Thyroid gland (tissue), 4 donors: ENCODE measurements around the gene GCSAM.

Experiments used
- POLR2A ChIP-seq, 2 donors: fragments of 450-650 bp; IDR thresholded peaks; one replicate each; pipeline ENCODE4 v1.6.1; 2017; ENCODE audit warnings: antibody characterized with exemption in 2 of 2, mild to moderate bottlenecking in 2 of 2, moderate library complexity in 1 of 2
- TF ChIP-seq, protein P1 (sequence below), 6 experiments: fragments of 200-600 bp in 3 of 6; fragments of 450-650 bp in 3 of 6; sonication (generic) in 3 of 6; IDR thresholded peaks; one replicate each; pipeline ENCODE4 v1.5.1; 2016 to 2019; ENCODE audit warnings: antibody characterized with exemption in 6 of 6, mild to moderate bottlenecking in 2 of 6, inconsistent platforms in 1 of 6, moderate library complexity in 1 of 6

DNA sequence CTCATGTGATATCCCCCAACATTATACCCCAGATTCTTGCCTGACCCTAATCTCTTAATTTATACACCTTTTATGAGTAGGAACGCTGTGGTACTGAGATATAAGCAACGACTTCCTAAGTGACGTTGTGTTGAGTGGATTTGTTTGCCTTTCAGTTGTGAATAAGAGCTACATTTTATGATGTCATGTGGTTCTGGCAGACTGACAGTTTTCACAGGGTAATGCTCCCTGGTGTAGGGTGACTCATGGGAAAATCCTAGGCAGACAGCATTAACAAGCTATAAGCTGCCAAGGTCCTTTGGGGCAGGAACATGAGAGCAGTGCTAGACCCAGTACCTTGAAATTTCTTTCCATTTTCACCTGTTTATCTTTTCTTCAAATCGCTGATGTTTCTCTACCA lies 35.7 kb downstream of the GCSAM start:
- no peak for TF ChIP-seq POLR2A (IDR thresholded peaks at IDR 0.05)
- TF ChIP-seq, protein P1, sequence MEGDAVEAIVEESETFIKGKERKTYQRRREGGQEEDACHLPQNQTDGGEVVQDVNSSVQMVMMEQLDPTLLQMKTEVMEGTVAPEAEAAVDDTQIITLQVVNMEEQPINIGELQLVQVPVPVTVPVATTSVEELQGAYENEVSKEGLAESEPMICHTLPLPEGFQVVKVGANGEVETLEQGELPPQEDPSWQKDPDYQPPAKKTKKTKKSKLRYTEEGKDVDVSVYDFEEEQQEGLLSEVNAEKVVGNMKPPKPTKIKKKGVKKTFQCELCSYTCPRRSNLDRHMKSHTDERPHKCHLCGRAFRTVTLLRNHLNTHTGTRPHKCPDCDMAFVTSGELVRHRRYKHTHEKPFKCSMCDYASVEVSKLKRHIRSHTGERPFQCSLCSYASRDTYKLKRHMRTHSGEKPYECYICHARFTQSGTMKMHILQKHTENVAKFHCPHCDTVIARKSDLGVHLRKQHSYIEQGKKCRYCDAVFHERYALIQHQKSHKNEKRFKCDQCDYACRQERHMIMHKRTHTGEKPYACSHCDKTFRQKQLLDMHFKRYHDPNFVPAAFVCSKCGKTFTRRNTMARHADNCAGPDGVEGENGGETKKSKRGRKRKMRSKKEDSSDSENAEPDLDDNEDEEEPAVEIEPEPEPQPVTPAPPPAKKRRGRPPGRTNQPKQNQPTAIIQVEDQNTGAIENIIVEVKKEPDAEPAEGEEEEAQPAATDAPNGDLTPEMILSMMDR (IDR thresholded peaks at IDR 0.05): no peak
